GM10248 (cell line): ENCODE data around the gene MEIS1.

Experiments
- CTCF ChIA-PET: fragments of 300-600 bp; sonication (Branson Sonifier 250); formaldehyde crosslinking; extraction: SDS; loops from one replicate; lab custom pipeline; 2021; ENCODE audit warnings: antibody characterized with exemption; lab: Yijun Ruan, JAX
- POLR2A ChIA-PET: fragments of 350-650 bp; sonication (Branson Sonifier 250); formaldehyde crosslinking; extraction: SDS; loops from one replicate; lab custom pipeline; 2020; ENCODE audit warnings: antibody characterized with exemption; lab: Yijun Ruan, JAX
- DNase-seq: peaks from one replicate; pipeline ENCODE4 v3.0.0; 2012; ENCODE audit errors: extremely low spot score
- TF ChIP-seq, protein P1 (sequence below): IDR thresholded peaks from 2 replicates; pipeline ENCODE4 v1.5.1; 2012; ENCODE audit warnings: mild to moderate bottlenecking, low read depth; ENCODE audit errors: extremely low read depth, missing control alignments, control extremely low read depth

MEIS1 gene

DNA sequence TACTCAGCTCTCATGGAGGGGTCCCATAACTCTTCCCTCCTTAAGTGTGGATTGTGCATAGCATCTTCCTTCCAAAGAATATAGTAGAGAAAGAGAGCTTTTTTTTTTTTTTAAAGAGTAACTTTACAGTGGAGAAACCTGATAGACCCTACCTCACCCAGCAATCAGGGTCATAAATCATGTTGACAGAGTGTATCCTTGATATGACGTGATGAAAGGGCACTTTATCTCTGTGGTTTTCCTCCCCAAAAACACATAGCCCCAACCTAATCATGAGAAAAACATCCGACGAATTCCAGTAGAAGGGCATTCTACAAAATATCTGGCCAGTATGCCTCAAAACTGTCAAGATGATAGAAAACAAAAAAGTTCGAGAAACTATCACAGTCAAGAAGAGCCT, 29.5 kb upstream of the MEIS1 start:
- DNase-seq = no peak
- CTCF ChIA-PET = no interaction called here
- POLR2A ChIA-PET = no interaction called here
- TF ChIP-seq, protein P1, sequence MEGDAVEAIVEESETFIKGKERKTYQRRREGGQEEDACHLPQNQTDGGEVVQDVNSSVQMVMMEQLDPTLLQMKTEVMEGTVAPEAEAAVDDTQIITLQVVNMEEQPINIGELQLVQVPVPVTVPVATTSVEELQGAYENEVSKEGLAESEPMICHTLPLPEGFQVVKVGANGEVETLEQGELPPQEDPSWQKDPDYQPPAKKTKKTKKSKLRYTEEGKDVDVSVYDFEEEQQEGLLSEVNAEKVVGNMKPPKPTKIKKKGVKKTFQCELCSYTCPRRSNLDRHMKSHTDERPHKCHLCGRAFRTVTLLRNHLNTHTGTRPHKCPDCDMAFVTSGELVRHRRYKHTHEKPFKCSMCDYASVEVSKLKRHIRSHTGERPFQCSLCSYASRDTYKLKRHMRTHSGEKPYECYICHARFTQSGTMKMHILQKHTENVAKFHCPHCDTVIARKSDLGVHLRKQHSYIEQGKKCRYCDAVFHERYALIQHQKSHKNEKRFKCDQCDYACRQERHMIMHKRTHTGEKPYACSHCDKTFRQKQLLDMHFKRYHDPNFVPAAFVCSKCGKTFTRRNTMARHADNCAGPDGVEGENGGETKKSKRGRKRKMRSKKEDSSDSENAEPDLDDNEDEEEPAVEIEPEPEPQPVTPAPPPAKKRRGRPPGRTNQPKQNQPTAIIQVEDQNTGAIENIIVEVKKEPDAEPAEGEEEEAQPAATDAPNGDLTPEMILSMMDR = no peak

DNA sequence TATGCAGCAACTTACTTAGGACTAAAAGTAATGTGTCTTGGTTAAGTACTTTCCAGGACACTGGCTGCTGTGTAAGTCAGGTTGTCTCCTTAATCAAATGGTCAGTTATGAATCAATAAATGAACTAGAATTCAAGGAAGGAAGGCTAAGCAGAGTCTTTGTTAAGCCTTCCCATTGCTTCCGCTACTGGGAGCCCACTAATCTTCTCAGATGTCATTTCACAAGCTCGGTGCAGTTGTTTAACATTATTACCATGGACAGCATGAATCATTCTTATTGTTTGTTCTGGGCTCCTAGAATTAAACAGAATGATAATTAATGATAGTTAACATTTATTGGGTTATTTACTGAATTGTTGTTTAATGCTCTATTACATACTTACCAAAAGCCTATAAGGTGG, 26.0 kb upstream of the MEIS1 start:
- CTCF ChIA-PET = no interaction called here
- POLR2A ChIA-PET = interaction anchor here (0.6 kb wide), 1 partner anchor 1104 kb away, joined by 3 read pairs; no protein-coding TSS in a partner anchor
- TF ChIP-seq, protein P1 = no peak
- no peak for DNase-seq

DNA sequence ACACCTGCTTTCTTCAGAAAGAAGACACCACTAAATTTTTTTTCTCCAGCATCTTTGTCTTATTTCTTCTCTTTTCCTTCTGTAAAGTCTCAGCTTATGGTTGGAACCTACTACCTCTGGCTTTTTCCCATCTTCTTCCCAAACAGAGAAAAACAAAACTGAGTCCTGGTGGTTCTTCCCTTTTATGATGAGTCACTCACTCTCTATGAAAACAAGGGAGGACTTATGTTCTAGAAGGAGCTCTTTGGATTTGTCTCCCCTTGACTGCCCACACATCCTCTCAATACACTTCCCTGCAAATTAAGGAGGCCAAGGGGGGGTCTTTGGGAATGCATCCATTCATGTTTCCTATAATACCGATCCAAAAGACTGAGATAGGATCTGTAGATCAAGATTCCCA, 22.1 kb upstream of the MEIS1 start:
- TF ChIP-seq, protein P1 = no peak
- ChIA-PET POLR2A (no interaction called here), CTCF (interaction anchor here (1.2 kb wide), 1 partner anchor 10 kb away, joined by 3 read pairs; no protein-coding TSS in a partner anchor)
- no peak for DNase-seq

DNA sequence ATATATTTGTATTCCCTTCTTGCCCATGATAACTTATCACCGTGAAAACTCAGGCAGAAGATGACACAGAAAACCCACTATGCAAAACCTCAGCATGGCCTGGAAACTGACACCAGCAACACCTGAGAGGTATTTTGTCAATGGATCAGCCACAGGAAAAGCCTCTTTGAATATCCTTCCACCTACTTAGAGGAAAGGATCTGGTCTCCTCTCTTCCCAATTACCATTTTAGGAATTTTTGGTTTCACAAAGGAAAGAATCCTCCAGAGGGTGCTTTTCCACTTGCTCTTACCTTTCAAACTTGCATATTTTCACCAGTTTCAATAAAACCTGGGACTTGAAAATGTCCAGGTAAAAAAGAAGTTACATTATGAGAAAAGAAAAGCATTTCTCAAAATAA, 20.0 kb upstream of the MEIS1 start:
- TF ChIP-seq, protein P1 = no peak
- ChIA-PET CTCF (interaction anchor here (1.0 kb wide), 1 partner anchor 15 kb away, joined by 3 read pairs; no protein-coding TSS in a partner anchor), POLR2A (no interaction called here)
- DNase-seq = no peak

DNA sequence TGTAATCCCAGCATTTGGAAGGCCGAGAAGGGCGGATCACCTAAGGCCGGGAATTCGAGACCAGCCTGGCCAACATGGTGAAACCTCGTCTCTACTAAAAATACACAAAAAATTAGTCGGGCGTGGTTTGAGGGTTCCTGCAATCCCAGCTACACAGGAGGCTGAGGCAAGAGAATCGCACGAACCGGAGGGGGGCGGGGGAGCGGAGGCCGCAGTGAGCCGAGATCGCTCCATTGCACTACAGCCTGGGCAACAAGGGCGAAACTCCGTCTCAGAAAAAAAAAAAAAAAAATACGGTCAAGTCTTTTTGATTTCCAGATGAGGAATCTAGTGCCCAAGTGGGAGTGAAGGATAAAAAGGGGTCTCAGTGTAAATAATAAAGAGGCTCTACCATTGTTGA, 16.5 kb upstream of the MEIS1 start:
- CTCF ChIA-PET = no interaction called here
- TF ChIP-seq, protein P1 = no peak
- POLR2A ChIA-PET = no interaction called here

DNA sequence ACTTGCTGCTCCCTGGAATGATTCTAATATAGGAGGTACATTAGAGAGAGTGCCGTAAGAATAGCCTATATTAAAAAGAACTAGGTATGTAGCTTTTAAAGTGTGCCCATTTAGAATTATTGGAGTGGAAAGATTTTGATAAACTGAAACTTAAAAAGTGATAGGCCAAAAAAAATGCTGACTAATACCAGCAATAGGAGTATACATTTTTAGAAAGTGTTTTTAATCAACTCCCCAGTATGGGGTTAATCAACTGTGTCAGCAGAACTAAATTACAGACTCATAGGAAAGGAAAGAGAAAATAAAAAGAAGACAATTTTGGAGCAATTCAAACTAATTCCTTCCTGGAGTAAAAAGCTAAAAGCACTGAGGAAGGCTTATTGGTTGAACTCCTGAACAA, 13.3 kb upstream of the MEIS1 start:
- TF ChIP-seq, protein P1 = no peak
- DNase-seq = no peak
- CTCF ChIA-PET = no interaction called here
- POLR2A ChIA-PET = no interaction called here

More for the DNA sequence above, 16.5 kb upstream of the MEIS1 start:
- no peak for DNase-seq
